Measurements from ENCODE around the gene IDUA. TPM values are rescaled to one million over a fixed set of nuclear protein-coding genes. Genes with fewer than 3 reads are reported as not detected.

The IDUA gene
- polyA plus RNA-seq, 2 donors: 10.0 to 17.8 TPM

DNA sequence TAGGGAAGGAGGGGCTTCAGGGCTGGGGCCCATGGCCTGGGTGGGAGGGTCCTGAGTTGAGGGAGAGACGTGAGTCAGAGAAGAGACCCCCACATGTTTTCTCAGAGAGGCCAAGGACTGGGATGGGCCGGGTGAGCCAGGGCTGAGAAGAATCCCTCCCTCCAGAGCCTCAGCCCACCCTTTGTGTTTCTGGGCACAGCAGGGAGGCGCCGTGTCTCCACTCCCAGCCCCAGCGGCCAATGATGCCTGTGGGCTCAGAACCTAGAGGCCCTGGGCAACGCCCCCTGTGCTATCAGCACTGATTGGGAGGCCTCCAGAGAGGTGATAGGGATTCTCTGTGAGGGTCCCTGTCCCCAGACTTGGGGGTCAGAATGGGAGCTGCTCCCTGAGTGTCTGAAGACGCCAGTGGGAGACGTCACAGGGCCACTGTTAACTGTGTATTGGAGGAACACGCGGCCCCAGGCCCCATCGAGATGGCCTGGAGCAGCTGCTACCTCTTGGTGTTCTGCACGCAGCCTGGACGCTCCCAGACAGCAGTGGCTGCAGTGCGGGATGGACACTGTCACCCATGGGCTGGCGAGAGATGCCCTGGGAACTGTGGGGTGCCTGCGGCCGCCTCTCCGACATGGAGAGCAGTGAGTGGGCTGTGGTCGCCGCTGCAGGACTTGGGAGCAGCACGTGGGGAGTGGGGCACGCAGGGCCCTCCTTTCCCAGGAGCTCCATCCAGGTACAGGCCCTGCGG, 33.1 kb downstream of the IDUA start:
- H3K27ac ChIP-seq (ENCODE audit: low read depth in 2 of 2, low read length in 1 of 2): no peak overlapping the region
- H3K4me1 ChIP-seq (ENCODE audit: control insufficient read depth in 2 of 2, insufficient read depth in 2 of 2, low read length in 1 of 2): peaks cover 0 to 3% of the 10 kb centered on the region in 2 donors
- no peak overlapping the region for H3K4me3 ChIP-seq (ENCODE audit: low read depth in 1 of 2, low read length in 2 of 2)
- peaks cover 0 to 4% of the 10 kb centered on the region in 2 donors for H3K36me3 ChIP-seq (ENCODE audit: control insufficient read depth in 2 of 2, insufficient read depth in 2 of 2, low read length in 1 of 2)
- H3K9me3 ChIP-seq (ENCODE audit: control insufficient read depth in 2 of 2, insufficient read depth in 1 of 2, low read depth in 1 of 2, low read length in 1 of 2): no peaks in the 10 kb centered on the region
- 85 to 89% methylated on average over 23 of the region's 23 CpGs for WGBS, 2 donors
- H3K27me3 ChIP-seq (ENCODE audit: control insufficient read depth in 1 of 2, insufficient read depth in 2 of 2, low read length in 2 of 2): no peaks in the 10 kb centered on the region

DNA sequence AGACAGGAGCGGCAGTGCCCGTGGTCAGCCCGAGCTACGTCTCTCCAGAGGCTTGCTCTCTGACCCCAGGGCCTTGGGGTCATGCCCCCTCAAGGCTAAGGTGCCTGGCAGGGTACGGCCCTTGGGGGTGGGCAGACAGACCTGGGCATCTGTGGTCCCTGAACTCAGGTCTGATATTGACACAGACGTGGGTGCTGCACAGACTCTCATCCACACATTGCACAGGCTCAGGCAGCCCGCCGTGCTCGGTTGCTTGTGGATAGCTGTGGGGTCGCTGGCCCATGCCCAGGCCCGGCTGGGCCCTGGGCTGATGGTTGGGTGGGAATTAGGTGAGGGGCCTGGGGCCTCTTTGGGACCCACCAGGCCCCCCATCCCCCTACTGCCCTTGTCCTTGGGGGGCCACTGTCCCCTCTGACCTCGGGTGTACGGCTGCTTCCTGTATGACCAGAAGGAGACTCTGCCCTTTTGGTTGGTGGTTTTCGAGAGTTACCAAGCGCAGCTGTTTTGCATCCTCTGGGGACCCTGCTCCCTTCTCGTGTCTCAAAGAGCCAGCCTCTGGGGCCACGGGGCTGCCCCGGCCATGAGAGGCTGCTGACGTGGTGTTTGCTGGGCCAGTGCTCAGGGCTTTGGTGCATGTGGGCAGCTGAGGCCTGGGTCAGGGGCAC, 34.7 kb downstream of the IDUA start:
- peaks cover 0 to 8% of the 10 kb centered on the region in 2 donors for H3K36me3 ChIP-seq (ENCODE audit: control insufficient read depth in 2 of 2, insufficient read depth in 2 of 2, low read length in 1 of 2)
- no peaks in the 10 kb centered on the region for H3K9me3 ChIP-seq (ENCODE audit: control insufficient read depth in 2 of 2, insufficient read depth in 1 of 2, low read depth in 1 of 2, low read length in 1 of 2)
- peaks cover 0 to 8% of the 10 kb centered on the region in 2 donors for H3K4me1 ChIP-seq (ENCODE audit: control insufficient read depth in 2 of 2, insufficient read depth in 2 of 2, low read length in 1 of 2)
- no peak overlapping the region for H3K4me3 ChIP-seq (ENCODE audit: low read depth in 1 of 2, low read length in 2 of 2)
- H3K27ac ChIP-seq (ENCODE audit: low read depth in 2 of 2, low read length in 1 of 2): no peak overlapping the region
- WGBS, 2 donors: 86% methylated on average over 19 of the region's 19 CpGs
- H3K27me3 ChIP-seq (ENCODE audit: control insufficient read depth in 1 of 2, insufficient read depth in 2 of 2, low read length in 2 of 2): no peaks in the 10 kb centered on the region

DNA sequence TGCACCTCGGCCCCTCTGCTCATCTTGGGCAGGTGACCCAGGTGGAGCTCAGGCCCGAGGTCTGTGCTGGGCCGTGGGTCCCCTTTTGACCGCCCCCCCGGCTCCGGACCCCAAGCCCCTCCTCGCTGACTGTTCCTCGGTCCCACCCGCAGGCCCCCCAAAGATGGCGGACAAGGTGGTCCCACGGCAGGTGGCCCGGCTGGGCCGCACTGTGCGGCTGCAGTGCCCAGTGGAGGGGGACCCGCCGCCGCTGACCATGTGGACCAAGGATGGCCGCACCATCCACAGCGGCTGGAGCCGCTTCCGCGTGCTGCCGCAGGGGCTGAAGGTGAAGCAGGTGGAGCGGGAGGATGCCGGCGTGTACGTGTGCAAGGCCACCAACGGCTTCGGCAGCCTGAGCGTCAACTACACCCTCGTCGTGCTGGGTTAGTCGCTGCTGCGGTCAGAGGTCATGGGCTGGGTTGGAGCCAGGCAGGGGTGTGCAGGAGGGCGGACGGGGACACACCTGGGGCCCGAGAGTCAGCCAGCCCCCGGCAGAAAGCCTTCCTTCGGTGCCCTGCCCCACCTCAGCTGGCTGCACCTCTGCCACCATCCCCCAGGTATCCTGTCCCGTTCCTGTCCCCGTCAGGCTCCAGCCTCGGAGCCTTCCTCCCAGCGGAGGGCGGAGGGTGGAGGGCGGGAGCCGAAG, 35.4 kb downstream of the IDUA start:
- Histone ChIP-seq H3K36me3 (ENCODE audit: control insufficient read depth in 2 of 2, insufficient read depth in 2 of 2, low read length in 1 of 2) (peaks cover 0 to 8% of the 10 kb centered on the region in 2 donors), H3K27ac (ENCODE audit: low read depth in 2 of 2, low read length in 1 of 2) (no peak overlapping the region), H3K27me3 (ENCODE audit: control insufficient read depth in 1 of 2, insufficient read depth in 2 of 2, low read length in 2 of 2) (no peaks in the 10 kb centered on the region), H3K4me3 (ENCODE audit: low read depth in 1 of 2, low read length in 2 of 2) (no peak overlapping the region), H3K9me3 (ENCODE audit: control insufficient read depth in 2 of 2, insufficient read depth in 1 of 2, low read depth in 1 of 2, low read length in 1 of 2) (no peaks in the 10 kb centered on the region), H3K4me1 (ENCODE audit: control insufficient read depth in 2 of 2, insufficient read depth in 2 of 2, low read length in 1 of 2) (peaks cover 0 to 7% of the 10 kb centered on the region in 2 donors)
- 86 to 88% methylated on average over 46 of the region's 46 CpGs for WGBS, 2 donors

DNA sequence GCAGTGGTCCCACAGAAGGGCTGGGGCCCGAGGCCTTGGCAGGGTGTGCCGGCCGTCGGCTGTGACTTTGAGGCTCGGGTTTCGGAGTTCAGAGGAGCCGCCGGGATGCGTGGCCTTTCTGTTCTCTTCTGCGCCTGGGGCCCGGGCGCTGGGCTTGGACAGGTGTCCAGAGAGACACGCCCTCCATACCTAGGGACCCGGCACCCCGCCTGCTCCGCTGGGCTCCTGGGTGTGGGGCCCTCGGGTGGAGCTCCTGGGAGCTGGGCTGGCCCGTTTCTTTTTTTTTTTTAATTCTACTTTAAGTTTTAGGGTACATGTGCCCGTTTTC, 35.9 kb downstream of the IDUA start:
- 65 to 74% methylated on average over 19 of the region's 19 CpGs for WGBS, 2 donors
- Histone ChIP-seq H3K27me3 (ENCODE audit: control insufficient read depth in 1 of 2, insufficient read depth in 2 of 2, low read length in 2 of 2) (no peaks in the 10 kb centered on the region), H3K36me3 (ENCODE audit: control insufficient read depth in 2 of 2, insufficient read depth in 2 of 2, low read length in 1 of 2) (peaks cover 0 to 8% of the 10 kb centered on the region in 2 donors), H3K9me3 (ENCODE audit: control insufficient read depth in 2 of 2, insufficient read depth in 1 of 2, low read depth in 1 of 2, low read length in 1 of 2) (no peaks in the 10 kb centered on the region), H3K4me1 (ENCODE audit: control insufficient read depth in 2 of 2, insufficient read depth in 2 of 2, low read length in 1 of 2) (peaks cover 0 to 7% of the 10 kb centered on the region in 2 donors), H3K4me3 (ENCODE audit: low read depth in 1 of 2, low read length in 2 of 2) (no peak overlapping the region), H3K27ac (ENCODE audit: low read depth in 2 of 2, low read length in 1 of 2) (no peak overlapping the region)

DNA sequence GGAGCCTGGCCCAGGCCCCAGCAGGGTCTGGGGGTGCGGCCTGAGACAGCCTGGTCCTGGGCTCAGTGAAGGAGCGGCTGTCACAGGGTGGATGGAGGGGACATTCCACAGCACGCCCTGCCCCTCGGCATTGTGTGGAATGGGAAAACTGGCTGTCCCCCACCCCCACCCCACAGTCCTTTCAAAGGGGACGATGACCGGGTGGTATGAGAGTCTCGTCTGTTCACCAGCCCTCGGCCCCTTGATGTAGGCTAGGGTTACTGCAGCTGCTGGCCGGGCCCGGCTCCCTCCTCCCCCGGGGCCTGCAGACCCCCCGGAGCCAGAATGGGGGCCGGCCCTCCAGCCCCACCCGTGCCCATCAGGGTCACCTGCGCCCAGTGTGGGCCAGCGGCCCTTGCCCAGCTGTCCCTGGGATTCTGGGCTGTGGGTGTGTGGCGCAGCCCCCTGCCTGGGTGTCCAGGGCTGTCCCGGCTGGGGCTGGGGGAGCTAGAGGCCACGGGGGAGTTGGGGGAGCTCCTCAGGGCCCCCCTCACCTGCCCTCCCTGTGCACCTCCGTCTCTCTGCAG, 36.3 kb downstream of the IDUA start:
- Histone ChIP-seq H3K9me3 (ENCODE audit: control insufficient read depth in 2 of 2, insufficient read depth in 1 of 2, low read depth in 1 of 2, low read length in 1 of 2) (no peaks in the 10 kb centered on the region), H3K4me1 (ENCODE audit: control insufficient read depth in 2 of 2, insufficient read depth in 2 of 2, low read length in 1 of 2) (peaks cover 0 to 7% of the 10 kb centered on the region in 2 donors), H3K36me3 (ENCODE audit: control insufficient read depth in 2 of 2, insufficient read depth in 2 of 2, low read length in 1 of 2) (peaks cover 0 to 8% of the 10 kb centered on the region in 2 donors), H3K27ac (ENCODE audit: low read depth in 2 of 2, low read length in 1 of 2) (no peak overlapping the region), H3K27me3 (ENCODE audit: control insufficient read depth in 1 of 2, insufficient read depth in 2 of 2, low read length in 2 of 2) (no peaks in the 10 kb centered on the region), H3K4me3 (ENCODE audit: low read depth in 1 of 2, low read length in 2 of 2) (no peak overlapping the region)
- WGBS, 2 donors: 93 to 96% methylated on average over 16 to 20 of the region's 20 CpGs

DNA sequence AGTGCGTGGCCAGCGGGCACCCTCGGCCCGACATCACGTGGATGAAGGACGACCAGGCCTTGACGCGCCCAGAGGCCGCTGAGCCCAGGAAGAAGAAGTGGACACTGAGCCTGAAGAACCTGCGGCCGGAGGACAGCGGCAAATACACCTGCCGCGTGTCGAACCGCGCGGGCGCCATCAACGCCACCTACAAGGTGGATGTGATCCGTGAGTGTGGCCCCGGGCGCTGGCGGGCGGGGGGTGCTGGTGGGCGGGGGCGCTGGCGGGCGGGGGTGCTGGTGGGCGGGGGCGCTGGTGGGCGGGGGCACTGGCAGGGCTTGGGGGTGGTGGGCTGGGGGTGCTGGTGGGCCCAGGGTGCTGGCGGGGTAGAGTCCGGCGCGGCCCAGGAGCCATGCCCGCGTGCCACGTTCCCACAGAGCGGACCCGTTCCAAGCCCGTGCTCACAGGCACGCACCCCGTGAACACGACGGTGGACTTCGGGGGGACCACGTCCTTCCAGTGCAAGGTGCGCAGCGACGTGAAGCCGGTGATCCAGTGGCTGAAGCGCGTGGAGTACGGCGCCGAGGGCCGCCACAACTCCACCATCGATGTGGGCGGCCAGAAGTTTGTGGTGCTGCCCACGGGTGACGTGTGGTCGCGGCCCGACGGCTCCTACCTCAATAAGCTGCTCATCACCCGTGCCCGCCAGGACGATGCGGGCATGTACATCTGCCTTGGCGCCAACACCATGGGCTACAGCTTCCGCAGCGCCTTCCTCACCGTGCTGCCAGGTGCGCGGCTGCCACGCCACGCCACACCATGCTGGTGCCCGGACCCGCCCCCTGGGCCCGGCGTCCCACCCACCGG, 37.3 kb downstream of the IDUA start:
- Histone ChIP-seq H3K36me3 (ENCODE audit: control insufficient read depth in 2 of 2, insufficient read depth in 2 of 2, low read length in 1 of 2) (peaks cover 0 to 8% of the 10 kb centered on the region in 2 donors), H3K4me1 (ENCODE audit: control insufficient read depth in 2 of 2, insufficient read depth in 2 of 2, low read length in 1 of 2) (peaks cover 0 to 7% of the 10 kb centered on the region in 2 donors), H3K4me3 (ENCODE audit: low read depth in 1 of 2, low read length in 2 of 2) (no peak overlapping the region), H3K9me3 (ENCODE audit: control insufficient read depth in 2 of 2, insufficient read depth in 1 of 2, low read depth in 1 of 2, low read length in 1 of 2) (no peaks in the 10 kb centered on the region), H3K27me3 (ENCODE audit: control insufficient read depth in 1 of 2, insufficient read depth in 2 of 2, low read length in 2 of 2) (no peaks in the 10 kb centered on the region), H3K27ac (ENCODE audit: low read depth in 2 of 2, low read length in 1 of 2) (no peak overlapping the region)
- WGBS, 2 donors: 97% methylated on average over 72 to 83 of the region's 83 CpGs

DNA sequence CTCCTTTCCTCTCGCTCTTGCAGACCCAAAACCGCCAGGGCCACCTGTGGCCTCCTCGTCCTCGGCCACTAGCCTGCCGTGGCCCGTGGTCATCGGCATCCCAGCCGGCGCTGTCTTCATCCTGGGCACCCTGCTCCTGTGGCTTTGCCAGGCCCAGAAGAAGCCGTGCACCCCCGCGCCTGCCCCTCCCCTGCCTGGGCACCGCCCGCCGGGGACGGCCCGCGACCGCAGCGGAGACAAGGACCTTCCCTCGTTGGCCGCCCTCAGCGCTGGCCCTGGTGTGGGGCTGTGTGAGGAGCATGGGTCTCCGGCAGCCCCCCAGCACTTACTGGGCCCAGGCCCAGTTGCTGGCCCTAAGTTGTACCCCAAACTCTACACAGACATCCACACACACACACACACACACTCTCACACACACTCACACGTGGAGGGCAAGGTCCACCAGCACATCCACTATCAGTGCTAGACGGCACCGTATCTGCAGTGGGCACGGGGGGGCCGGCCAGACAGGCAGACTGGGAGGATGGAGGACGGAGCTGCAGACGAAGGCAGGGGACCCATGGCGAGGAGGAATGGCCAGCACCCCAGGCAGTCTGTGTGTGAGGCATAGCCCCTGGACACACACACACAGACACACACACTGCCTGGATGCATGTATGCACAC, 38.2 kb downstream of the IDUA start:
- Histone ChIP-seq H3K36me3 (ENCODE audit: control insufficient read depth in 2 of 2, insufficient read depth in 2 of 2, low read length in 1 of 2) (peaks cover 0 to 8% of the 10 kb centered on the region in 2 donors), H3K27ac (ENCODE audit: low read depth in 2 of 2, low read length in 1 of 2) (no peak overlapping the region), H3K27me3 (ENCODE audit: control insufficient read depth in 1 of 2, insufficient read depth in 2 of 2, low read length in 2 of 2) (no peaks in the 10 kb centered on the region), H3K9me3 (ENCODE audit: control insufficient read depth in 2 of 2, insufficient read depth in 1 of 2, low read depth in 1 of 2, low read length in 1 of 2) (no peaks in the 10 kb centered on the region), H3K4me1 (ENCODE audit: control insufficient read depth in 2 of 2, insufficient read depth in 2 of 2, low read length in 1 of 2) (peaks cover 0 to 7% of the 10 kb centered on the region in 2 donors), H3K4me3 (ENCODE audit: low read depth in 1 of 2, low read length in 2 of 2) (no peak overlapping the region)
- WGBS, 2 donors: 83 to 93% methylated on average over 31 to 32 of the region's 32 CpGs

- H3K36me3 ChIP-seq (ENCODE audit: control insufficient read depth in 2 of 2, insufficient read depth in 2 of 2, low read length in 1 of 2): peaks cover 0 to 8% of the 10 kb centered on the region in 2 donors
- H3K4me1 ChIP-seq (ENCODE audit: control insufficient read depth in 2 of 2, insufficient read depth in 2 of 2, low read length in 1 of 2): peaks cover 0 to 7% of the 10 kb centered on the region in 2 donors
- WGBS, 2 donors: 28 to 35% methylated on average over 17 of the region's 17 CpGs
- no peak overlapping the region for H3K27ac ChIP-seq (ENCODE audit: low read depth in 2 of 2, low read length in 1 of 2)
- H3K9me3 ChIP-seq (ENCODE audit: control insufficient read depth in 2 of 2, insufficient read depth in 1 of 2, low read depth in 1 of 2, low read length in 1 of 2): peaks cover 0 to 3% of the 10 kb centered on the region in 2 donors
- no peaks in the 10 kb centered on the region for H3K27me3 ChIP-seq (ENCODE audit: control insufficient read depth in 1 of 2, insufficient read depth in 2 of 2, low read length in 2 of 2)
- no peak overlapping the region for H3K4me3 ChIP-seq (ENCODE audit: low read depth in 1 of 2, low read length in 2 of 2)
Measured at GRCh38 chr4:1026115-1026514, 39.3 kb downstream of the IDUA start.
